Measurements from ENCODE around the gene RAB1B. TPM values are rescaled to one million over a fixed set of nuclear protein-coding genes. Genes with fewer than 3 reads are reported as not detected.
"Not testable (repeated sequence)": the region's sequence is repeated elsewhere in the genome, so short reads cannot be mapped to it uniquely, and the experiment has no call there.

RAB1B gene
- total RNA-seq, 2 donors from 2014 or later: 122 to 126 TPM

DNA sequence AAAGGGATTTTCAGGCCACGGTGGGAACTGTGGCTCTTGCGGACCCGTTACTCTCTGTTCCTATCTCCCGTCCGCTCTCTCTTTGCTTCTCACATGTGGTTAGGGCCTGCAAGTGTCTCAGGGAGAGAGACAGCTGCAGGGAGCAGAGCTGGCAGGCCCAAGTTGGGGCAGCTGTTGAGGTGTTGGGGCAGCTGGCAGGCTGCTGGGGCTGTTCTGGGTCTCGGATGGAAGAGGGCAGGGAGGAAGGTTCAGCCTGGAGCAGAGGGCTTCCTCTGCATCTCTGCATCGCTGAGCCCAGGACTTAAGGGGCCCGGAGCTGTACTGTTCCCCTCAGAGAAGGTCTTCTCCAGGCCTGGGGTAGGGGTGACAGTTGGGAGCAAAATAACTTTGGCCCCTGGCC lies 7.0 kb downstream of the RAB1B start:
- H3K36me3 Mint-ChIP-seq (ENCODE audit: low read depth): peaks cover 39% of the 10 kb centered on the region
- H3K9me3 Mint-ChIP-seq: no peaks in the 10 kb centered on the region
- H3K27me3 Mint-ChIP-seq (ENCODE audit: insufficient read depth): peaks cover 19% of the 10 kb centered on the region
- Histone ChIP-seq H3K27me3 (ENCODE audit: control insufficient read depth, insufficient read depth, low read length, poor library complexity, severe bottlenecking) (peaks cover 14% of the 10 kb centered on the region), H3K36me3 (ENCODE audit: control insufficient read depth, insufficient read depth, low read length) (peaks cover 41% of the 10 kb centered on the region), H3K9ac (ENCODE audit: extremely low read depth, low read length, poor library complexity, severe bottlenecking) (no peak overlapping the region), H3K4me3 (ENCODE audit: low read length) (no peak overlapping the region), H3K27ac (ENCODE audit: low read depth, low read length) (no peak overlapping the region), H3K9me3 (ENCODE audit: control insufficient read depth, low read length) (no peaks in the 10 kb centered on the region), H3K4me1 (ENCODE audit: control insufficient read depth, insufficient read depth, low read length) (no peaks in the 10 kb centered on the region)
- DNase-seq: no peak
- H3K4me3 Mint-ChIP-seq: no peak overlapping the region
- TF ChIP-seq, protein P1, sequence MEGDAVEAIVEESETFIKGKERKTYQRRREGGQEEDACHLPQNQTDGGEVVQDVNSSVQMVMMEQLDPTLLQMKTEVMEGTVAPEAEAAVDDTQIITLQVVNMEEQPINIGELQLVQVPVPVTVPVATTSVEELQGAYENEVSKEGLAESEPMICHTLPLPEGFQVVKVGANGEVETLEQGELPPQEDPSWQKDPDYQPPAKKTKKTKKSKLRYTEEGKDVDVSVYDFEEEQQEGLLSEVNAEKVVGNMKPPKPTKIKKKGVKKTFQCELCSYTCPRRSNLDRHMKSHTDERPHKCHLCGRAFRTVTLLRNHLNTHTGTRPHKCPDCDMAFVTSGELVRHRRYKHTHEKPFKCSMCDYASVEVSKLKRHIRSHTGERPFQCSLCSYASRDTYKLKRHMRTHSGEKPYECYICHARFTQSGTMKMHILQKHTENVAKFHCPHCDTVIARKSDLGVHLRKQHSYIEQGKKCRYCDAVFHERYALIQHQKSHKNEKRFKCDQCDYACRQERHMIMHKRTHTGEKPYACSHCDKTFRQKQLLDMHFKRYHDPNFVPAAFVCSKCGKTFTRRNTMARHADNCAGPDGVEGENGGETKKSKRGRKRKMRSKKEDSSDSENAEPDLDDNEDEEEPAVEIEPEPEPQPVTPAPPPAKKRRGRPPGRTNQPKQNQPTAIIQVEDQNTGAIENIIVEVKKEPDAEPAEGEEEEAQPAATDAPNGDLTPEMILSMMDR (conservative IDR thresholded peaks at IDR 0.05): no peak
- H3K27ac Mint-ChIP-seq: no peak overlapping the region
- no peaks in the 10 kb centered on the region for H3K4me1 Mint-ChIP-seq
- WGBS, 2 experiments (ENCODE audit: insufficient coverage in 1 of 2, insufficient read length in 1 of 2): 96 to 97% methylated on average over 5 to 8 of the region's 8 CpGs

- H3K27me3 ChIP-seq (ENCODE audit: control insufficient read depth, insufficient read depth, low read length, poor library complexity, severe bottlenecking): peaks cover 14% of the 10 kb centered on the region
- H3K9me3 ChIP-seq (ENCODE audit: control insufficient read depth, low read length): no peaks in the 10 kb centered on the region
- 97 to 98% methylated on average over 11 to 14 of the region's 14 CpGs for whole genome bisulfite sequencing, 2 experiments (ENCODE audit: insufficient coverage in 1 of 2, insufficient read length in 1 of 2)
- H3K9me3 Mint-ChIP-seq: no peaks in the 10 kb centered on the region
- H3K9ac ChIP-seq (ENCODE audit: extremely low read depth, low read length, poor library complexity, severe bottlenecking): no peak overlapping the region
- H3K27ac Mint-ChIP-seq: no peak overlapping the region
- TF ChIP-seq, protein P1 (conservative IDR thresholded peaks at IDR 0.05): no peak
- H3K4me1 ChIP-seq (ENCODE audit: control insufficient read depth, insufficient read depth, low read length): no peaks in the 10 kb centered on the region
- H3K36me3 Mint-ChIP-seq (ENCODE audit: low read depth): peaks cover 34% of the 10 kb centered on the region
- no peaks in the 10 kb centered on the region for H3K4me1 Mint-ChIP-seq
- H3K36me3 ChIP-seq (ENCODE audit: control insufficient read depth, insufficient read depth, low read length): peaks cover 35% of the 10 kb centered on the region
- H3K4me3 ChIP-seq (ENCODE audit: low read length): no peak overlapping the region
- no peak overlapping the region for H3K4me3 Mint-ChIP-seq
- no peak overlapping the region for H3K27ac ChIP-seq (ENCODE audit: low read depth, low read length)
- DNase-seq: no peak
- H3K27me3 Mint-ChIP-seq (ENCODE audit: insufficient read depth): peaks cover 25% of the 10 kb centered on the region
Measured at GRCh38 chr11:66275984-66276612, 7.7 kb downstream of the RAB1B start.

- not testable (repeated sequence) for H3K27ac ChIP-seq (ENCODE audit: low read depth, low read length); H3K9me3 Mint-ChIP-seq; H3K9me3 ChIP-seq (ENCODE audit: control insufficient read depth, low read length); H3K4me1 Mint-ChIP-seq; H3K27ac Mint-ChIP-seq; H3K4me3 ChIP-seq (ENCODE audit: low read length); H3K9ac ChIP-seq (ENCODE audit: extremely low read depth, low read length, poor library complexity, severe bottlenecking); H3K4me1 ChIP-seq (ENCODE audit: control insufficient read depth, insufficient read depth, low read length); H3K4me3 Mint-ChIP-seq; DNase-seq
- Mint-ChIP-seq H3K36me3 (ENCODE audit: low read depth) (peaks cover 33% of the 10 kb centered on the region), H3K27me3 (ENCODE audit: insufficient read depth) (peaks cover 30% of the 10 kb centered on the region)
- Histone ChIP-seq H3K36me3 (ENCODE audit: control insufficient read depth, insufficient read depth, low read length) (peaks cover 32% of the 10 kb centered on the region), H3K27me3 (ENCODE audit: control insufficient read depth, insufficient read depth, low read length, poor library complexity, severe bottlenecking) (peaks cover 14% of the 10 kb centered on the region)
- 84% methylated on average over 13 of the region's 13 CpGs; no CpG with 5 or more reads in 1 of the 2 experiments for WGBS, 2 experiments (ENCODE audit: insufficient coverage in 1 of 2, insufficient read length in 1 of 2)
Measured at GRCh38 chr11:66276619-66277018, 8.2 kb downstream of the RAB1B start.

DNA sequence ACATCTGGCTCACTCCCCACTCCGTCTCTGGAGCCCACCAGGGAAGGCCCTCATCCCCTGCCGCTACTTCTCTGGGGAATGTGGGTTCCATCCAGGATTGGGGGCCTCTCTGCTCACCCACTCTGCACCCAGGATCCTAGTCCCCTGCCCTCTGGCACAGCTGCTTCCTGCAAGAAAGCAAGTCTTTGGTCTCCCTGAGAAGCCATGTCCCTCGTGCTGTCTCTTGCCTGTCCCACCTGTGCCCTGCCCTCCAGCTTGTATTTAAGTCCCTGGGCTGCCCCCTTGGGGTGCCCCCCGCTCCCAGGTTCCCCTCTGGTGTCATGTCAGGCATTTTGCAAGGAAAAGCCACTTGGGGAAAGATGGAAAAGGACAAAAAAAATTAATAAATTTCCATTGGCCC lies 8.6 kb downstream of the RAB1B start:
- peaks cover 29% of the 10 kb centered on the region for H3K36me3 Mint-ChIP-seq (ENCODE audit: low read depth)
- H3K9me3 Mint-ChIP-seq; H3K4me1 ChIP-seq (ENCODE audit: control insufficient read depth, insufficient read depth, low read length); DNase-seq; H3K4me3 Mint-ChIP-seq; H3K27ac Mint-ChIP-seq; H3K9ac ChIP-seq (ENCODE audit: extremely low read depth, low read length, poor library complexity, severe bottlenecking); H3K4me1 Mint-ChIP-seq; H3K9me3 ChIP-seq (ENCODE audit: control insufficient read depth, low read length); H3K4me3 ChIP-seq (ENCODE audit: low read length); H3K27ac ChIP-seq (ENCODE audit: low read depth, low read length): not testable (repeated sequence)
- Histone ChIP-seq H3K36me3 (ENCODE audit: control insufficient read depth, insufficient read depth, low read length) (peaks cover 28% of the 10 kb centered on the region), H3K27me3 (ENCODE audit: control insufficient read depth, insufficient read depth, low read length, poor library complexity, severe bottlenecking) (peaks cover 14% of the 10 kb centered on the region)
- 92 to 100% methylated on average over 3 to 4 of the region's 4 CpGs for WGBS, 2 experiments (ENCODE audit: insufficient coverage in 1 of 2, insufficient read length in 1 of 2)
- H3K27me3 Mint-ChIP-seq (ENCODE audit: insufficient read depth): peaks cover 30% of the 10 kb centered on the region
